Neural cell (in vitro differentiated cells): Measurements from ENCODE around the gene JDP2.

ENCODE experiments used
- CTCF ChIP-seq: fragments of 450-650 bp; IDR thresholded peaks from 2 replicates; pipeline ENCODE4 v1.5.1; 2014; ENCODE audit warnings: antibody characterized with exemption, mild to moderate bottlenecking, moderate library complexity; ENCODE audit not compliant: poor library complexity, severe bottlenecking
- EP300 ChIP-seq: fragments of 450-650 bp; conservative IDR thresholded peaks from 2 replicates; pipeline ENCODE4 v1.6.1; 2014; ENCODE audit warnings: antibody characterized with exemption, mild to moderate bottlenecking, moderate library complexity; ENCODE audit not compliant: poor library complexity, severe bottlenecking
- EZH2 ChIP-seq: fragments of 200-600, 300-800 bp; shearing (Covaris generic), sonication (generic); IDR thresholded peaks from 2 replicates; pipeline ENCODE4 v1.6.1; 2014; ENCODE audit warnings: antibody characterized with exemption, low read length, borderline replicate concordance, mild to moderate bottlenecking; ENCODE audit not compliant: insufficient read depth, poor library complexity, severe bottlenecking
- MXI1 ChIP-seq: fragments of 450-650 bp; conservative IDR thresholded peaks from 2 replicates; pipeline ENCODE4 v1.6.1; 2014; ENCODE audit warnings: antibody characterized with exemption, mild to moderate bottlenecking; ENCODE audit not compliant: poor library complexity, severe bottlenecking
- POLR2AphosphoS5 ChIP-seq: IDR thresholded peaks from 2 replicates; pipeline ENCODE4 v1.6.1; 2012
- RAD21 ChIP-seq: fragments of 450-650 bp; conservative IDR thresholded peaks from 2 replicates; pipeline ENCODE4 v1.6.1; 2014; ENCODE audit warnings: antibody characterized with exemption, mild to moderate bottlenecking, moderate library complexity
- SMC3 ChIP-seq: fragments of 450-650 bp; conservative IDR thresholded peaks from 2 replicates; pipeline ENCODE4 v1.6.1; 2014; ENCODE audit warnings: antibody characterized with exemption, mild to moderate bottlenecking, moderate library complexity; ENCODE audit not compliant: poor library complexity
- TF ChIP-seq, protein P1 (sequence below): IDR thresholded peaks from 2 replicates; pipeline ENCODE4 v1.6.1; 2012; ENCODE audit warnings: borderline replicate concordance

DNA sequence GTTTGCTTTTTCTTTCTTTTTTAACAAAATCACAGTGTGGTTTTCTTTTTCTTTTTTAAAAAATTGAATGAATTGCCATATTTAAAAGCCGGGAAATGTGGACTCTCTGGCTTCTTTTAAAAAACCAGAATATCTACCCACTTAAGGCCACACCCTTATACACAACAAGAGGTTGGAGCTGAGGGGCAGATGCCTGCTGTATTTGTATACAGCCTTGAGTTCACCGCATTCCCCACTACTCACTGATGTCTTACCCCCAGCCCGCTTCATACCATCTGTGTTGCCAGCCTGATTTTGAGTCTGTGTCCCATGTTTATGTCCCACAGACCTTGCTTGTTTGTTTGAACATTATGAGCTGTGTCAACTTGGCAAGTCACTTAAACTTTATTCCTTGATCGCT, 14.3 kb downstream of the JDP2 start:
- no peak for TF ChIP-seq MXI1
- no peak for TF ChIP-seq CTCF
- TF ChIP-seq EZH2 = no peak
- TF ChIP-seq RAD21 = no peak
- no peak for TF ChIP-seq SMC3
- no peak for TF ChIP-seq EP300
- TF ChIP-seq POLR2AphosphoS5 = no peak
- TF ChIP-seq, protein P1, sequence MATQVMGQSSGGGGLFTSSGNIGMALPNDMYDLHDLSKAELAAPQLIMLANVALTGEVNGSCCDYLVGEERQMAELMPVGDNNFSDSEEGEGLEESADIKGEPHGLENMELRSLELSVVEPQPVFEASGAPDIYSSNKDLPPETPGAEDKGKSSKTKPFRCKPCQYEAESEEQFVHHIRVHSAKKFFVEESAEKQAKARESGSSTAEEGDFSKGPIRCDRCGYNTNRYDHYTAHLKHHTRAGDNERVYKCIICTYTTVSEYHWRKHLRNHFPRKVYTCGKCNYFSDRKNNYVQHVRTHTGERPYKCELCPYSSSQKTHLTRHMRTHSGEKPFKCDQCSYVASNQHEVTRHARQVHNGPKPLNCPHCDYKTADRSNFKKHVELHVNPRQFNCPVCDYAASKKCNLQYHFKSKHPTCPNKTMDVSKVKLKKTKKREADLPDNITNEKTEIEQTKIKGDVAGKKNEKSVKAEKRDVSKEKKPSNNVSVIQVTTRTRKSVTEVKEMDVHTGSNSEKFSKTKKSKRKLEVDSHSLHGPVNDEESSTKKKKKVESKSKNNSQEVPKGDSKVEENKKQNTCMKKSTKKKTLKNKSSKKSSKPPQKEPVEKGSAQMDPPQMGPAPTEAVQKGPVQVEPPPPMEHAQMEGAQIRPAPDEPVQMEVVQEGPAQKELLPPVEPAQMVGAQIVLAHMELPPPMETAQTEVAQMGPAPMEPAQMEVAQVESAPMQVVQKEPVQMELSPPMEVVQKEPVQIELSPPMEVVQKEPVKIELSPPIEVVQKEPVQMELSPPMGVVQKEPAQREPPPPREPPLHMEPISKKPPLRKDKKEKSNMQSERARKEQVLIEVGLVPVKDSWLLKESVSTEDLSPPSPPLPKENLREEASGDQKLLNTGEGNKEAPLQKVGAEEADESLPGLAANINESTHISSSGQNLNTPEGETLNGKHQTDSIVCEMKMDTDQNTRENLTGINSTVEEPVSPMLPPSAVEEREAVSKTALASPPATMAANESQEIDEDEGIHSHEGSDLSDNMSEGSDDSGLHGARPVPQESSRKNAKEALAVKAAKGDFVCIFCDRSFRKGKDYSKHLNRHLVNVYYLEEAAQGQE = no peak
